SW480 (cell line): ENCODE measurements around the gene EPHA1.

ENCODE experiments used
- DNase-seq: peaks from one replicate; pipeline ENCODE4 v3.0.0-alpha.2; 2016; ENCODE audit warnings: low spot score

Gene EPHA1

DNA sequence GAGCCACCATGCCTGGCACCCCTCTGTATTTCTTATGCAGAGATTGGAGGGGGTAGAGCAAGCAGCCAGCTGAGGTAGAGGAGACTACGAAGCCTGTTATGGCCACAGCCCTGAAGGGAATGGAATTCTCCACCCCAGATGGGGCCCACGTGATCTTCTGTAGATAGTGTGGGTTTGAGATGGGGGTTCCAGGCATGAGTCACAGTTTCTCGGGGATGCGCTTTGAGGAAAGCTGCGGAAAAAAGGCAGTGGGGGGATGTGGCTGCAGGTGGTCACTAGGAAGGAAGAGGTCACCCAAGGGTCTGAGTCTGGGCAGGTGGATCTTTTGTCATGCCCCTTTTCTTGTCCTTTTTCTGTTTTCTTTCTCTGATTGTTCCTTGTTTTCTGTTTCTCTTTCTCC, 57.6 kb downstream of the EPHA1 start:
- no peak for DNase-seq

DNA sequence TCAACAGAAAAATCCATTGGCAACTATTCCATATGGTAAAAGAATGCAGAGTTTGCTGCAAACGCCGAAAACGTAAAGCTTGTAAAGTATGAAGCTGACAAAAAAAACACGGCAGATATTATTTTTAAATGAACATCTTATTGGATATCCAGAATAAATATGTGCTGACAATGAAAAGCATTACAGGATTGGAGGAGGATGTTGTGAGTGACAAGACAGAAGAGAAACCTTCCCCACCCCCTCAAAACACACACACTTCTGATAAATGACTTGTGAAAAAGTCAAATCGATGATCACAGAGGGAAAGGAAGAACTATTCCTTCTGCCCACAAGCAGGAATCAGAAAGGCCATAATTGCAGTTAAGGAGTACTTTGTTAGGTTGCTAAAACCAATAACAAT, 60.7 kb downstream of the EPHA1 start:
- DNase-seq, result no peak

- DNase-seq, result no peak
Observed at GRCh38 chr7:143346018-143346417, 62.6 kb downstream of the EPHA1 start.

- no peak for DNase-seq
Observed at GRCh38 chr7:143345428-143345900, 63.2 kb downstream of the EPHA1 start.

DNA sequence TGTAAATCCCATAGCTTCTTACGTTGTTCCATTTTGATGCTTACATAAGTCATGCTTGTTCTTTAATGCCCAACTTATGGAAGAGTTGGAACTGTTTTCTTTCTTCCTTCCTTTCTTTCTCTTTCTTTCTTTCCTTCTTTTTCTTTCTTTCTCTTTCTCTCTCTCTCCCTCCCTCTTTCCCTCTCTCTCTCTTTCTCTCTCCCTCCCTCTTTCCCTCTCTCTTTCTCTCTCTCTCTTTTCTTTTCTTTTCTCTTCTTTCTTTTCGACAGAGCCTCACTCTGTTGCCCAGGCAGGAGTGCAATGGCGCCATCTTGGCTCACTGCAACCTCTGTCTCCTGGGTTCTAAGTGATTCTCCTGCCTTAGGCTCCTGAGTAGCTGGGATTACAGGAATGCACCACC, 65.1 kb downstream of the EPHA1 start:
- no peak for DNase-seq

DNA sequence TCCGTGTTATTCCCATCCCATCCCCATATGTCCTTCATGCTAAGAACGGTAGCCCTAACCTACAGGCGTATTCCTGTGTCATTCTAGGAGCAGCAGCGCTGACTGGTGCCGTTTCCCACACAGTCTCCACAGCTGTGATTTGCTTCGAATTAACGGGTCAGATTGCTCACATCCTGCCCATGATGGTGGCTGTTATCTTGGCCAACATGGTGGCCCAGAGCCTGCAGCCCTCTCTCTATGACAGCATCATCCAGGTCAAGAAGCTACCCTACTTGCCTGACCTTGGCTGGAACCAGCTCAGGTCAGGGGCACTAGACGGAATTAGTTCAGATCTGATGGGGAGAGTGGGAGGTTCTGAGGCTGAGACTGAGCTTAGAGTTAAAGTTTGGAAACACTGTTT, 66.8 kb downstream of the EPHA1 start:
- no peak for DNase-seq
